CD4-positive, alpha-beta T cell (primary cell): ENCODE data around the gene MYORG. TPM values are rescaled to one million over a fixed set of nuclear protein-coding genes. Genes with fewer than 3 reads are reported as not detected.
A peak's percentile ranks its signal among the peaks of the same experiment; 100 is the strongest.

Experiments
- ATAC-seq: fragments of 200-7000 bp; cut with Tn5 transposase; one replicate; pipeline ENCODE4 v1.10.0; 2022; ENCODE audit warnings: mild to moderate bottlenecking; ENCODE audit not compliant: poor library complexity
- CTCF ChIA-PET: fragments of 350-600 bp; sonication (Branson Sonifier 250); formaldehyde crosslinking; loops from one replicate; lab custom pipeline; 2021; ENCODE audit warnings: antibody characterized with exemption, inconsistent platforms; lab: Charles Lee
- POLR2A ChIA-PET: fragments of 350-600 bp; sonication (Branson Sonifier 250); formaldehyde crosslinking; loops from one replicate; lab custom pipeline; 2021; ENCODE audit warnings: antibody characterized with exemption, inconsistent platforms; lab: Charles Lee
- DNase-seq, 14 experiments: peaks; one replicate each; pipeline ENCODE4 v3.0.0-alpha.2; 2013 to 2020; ENCODE audit warnings: mixed read lengths in 2 of 14
- H3K27ac ChIP-seq, 2 donors: one replicate each; pipeline versions ENCODE4 v1.5.1 to v1.7.0; 2013; ENCODE audit warnings: low read length in 2 of 2, low read depth in 1 of 2, mild to moderate bottlenecking in 1 of 2
- H3K27me3 ChIP-seq, 2 experiments: 1 replicate in 1 of 2; 2 replicates in 1 of 2; pipeline versions ENCODE4 v1.6.1 to v1.7.0; 2013; ENCODE audit warnings: low read length in 2 of 2, control low read depth in 1 of 2, mild to moderate bottlenecking in 1 of 2, moderate library complexity in 1 of 2; ENCODE audit not compliant: insufficient read depth in 2 of 2, control insufficient read depth in 1 of 2
- H3K36me3 ChIP-seq: one replicate; pipeline ENCODE4 v1.6.1; 2013; ENCODE audit warnings: low read length, control low read depth; ENCODE audit not compliant: insufficient read depth
- H3K4me1 ChIP-seq: one replicate; pipeline ENCODE4 v1.6.1; 2013; ENCODE audit warnings: low read length, control low read depth; ENCODE audit not compliant: insufficient read depth
- H3K4me3 ChIP-seq: one replicate; pipeline ENCODE4 v1.5.1; 2013; ENCODE audit warnings: mild to moderate bottlenecking, low read length, moderate library complexity
- H3K9me3 ChIP-seq, 2 experiments: 1 replicate in 1 of 2; 2 replicates in 1 of 2; pipeline versions ENCODE4 v1.6.1 to v1.7.0; 2013; ENCODE audit warnings: low read length in 2 of 2, mild to moderate bottlenecking in 2 of 2, control low read depth in 1 of 2, moderate library complexity in 1 of 2; ENCODE audit not compliant: control insufficient read depth in 1 of 2, insufficient read depth in 1 of 2
- H3K27ac Mint-ChIP-seq: one replicate; pipeline ENCODE4 v1.8.0; 2020; ENCODE audit warnings: mixed read lengths
- H3K27me3 Mint-ChIP-seq: one replicate; pipeline ENCODE4 v1.8.0; 2021; ENCODE audit warnings: mixed read lengths
- H3K36me3 Mint-ChIP-seq: one replicate; pipeline ENCODE4 v1.8.0; 2021; ENCODE audit warnings: low read depth, mixed read lengths
- H3K4me1 Mint-ChIP-seq: one replicate; pipeline ENCODE4 v1.8.0; 2021; ENCODE audit warnings: low read depth, mixed read lengths
- H3K4me3 Mint-ChIP-seq: one replicate; pipeline ENCODE4 v1.8.0; 2020; ENCODE audit warnings: mild to moderate bottlenecking, mixed read lengths
- H3K9me3 Mint-ChIP-seq: one replicate; pipeline ENCODE4 v1.8.0; 2020; ENCODE audit warnings: mixed read lengths
- intact Hi-C, 2 experiments: fragments of 100-400 bp; cut with DNase I in 1 of 2; cut with micrococcal nuclease in 1 of 2; formaldehyde crosslinking; loops; one replicate each; pipeline versions ENCODE4 v1.15.1 to v1.9.0; 2023 to 2025; cut with DNase I, micrococcal nuclease
- total RNA-seq, 174 experiments: library from RNA in 2 of 174; stranded (reverse) in 2 of 174; gene quantifications; one replicate each; pipeline ENCODE4 v1.2.3 and lab custom pipeline; 2021 to 2026
- TF ChIP-seq, protein P1 (sequence below): fragments of 200-600 bp; IDR thresholded peaks from one replicate; pipeline ENCODE4 v1.8.0; 2022; ENCODE audit warnings: antibody characterized with exemption, mild to moderate bottlenecking

Gene MYORG
- total RNA-seq, 2 experiments from 2014 or later: 0.42 to 0.58 TPM

DNA sequence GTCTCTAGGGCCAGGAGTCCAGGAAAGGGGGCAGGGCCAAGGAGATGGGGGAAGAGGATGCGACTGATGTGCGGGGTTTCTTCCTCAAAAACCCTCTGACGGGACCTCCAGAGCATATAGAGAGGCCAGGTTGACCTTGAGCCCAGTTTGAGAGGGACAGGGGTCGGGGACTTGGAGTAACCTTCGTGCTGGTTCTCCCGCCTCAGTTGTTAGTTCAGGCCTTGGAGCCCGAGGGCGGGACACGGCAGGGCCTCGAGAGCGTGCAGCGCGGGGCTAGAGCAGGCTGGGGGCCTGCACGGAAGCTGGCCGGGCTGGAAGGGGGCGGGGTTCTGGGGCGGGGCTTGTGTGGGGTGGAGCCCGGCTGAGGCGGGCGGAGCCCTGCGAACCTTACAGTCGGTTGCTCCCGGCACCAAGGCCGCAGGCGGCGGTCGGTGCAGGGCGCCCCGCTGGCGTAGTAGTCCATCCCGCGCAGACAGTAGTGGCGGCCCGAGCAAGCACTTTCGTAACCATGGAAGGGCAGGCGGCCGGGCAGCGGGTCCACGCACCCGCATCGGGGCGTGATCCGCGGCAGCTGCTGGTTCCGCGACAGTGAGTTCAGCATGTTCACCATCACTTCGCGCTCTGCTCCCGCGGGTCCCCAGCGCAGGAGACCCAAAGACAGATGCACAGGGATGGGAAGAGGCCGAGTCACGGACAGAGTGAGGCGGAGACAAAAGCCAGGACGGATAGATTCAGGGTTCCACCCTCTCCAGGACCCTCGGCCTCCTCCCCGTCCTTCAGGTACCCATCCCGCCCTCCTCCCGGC lies 4.0 kb upstream of the MYORG start:
- Histone ChIP-seq H3K4me1 (peaks cover 44% of the 10 kb centered on the region), H3K9me3 (no peaks in the 10 kb centered on the region), H3K27me3 (no peaks in the 10 kb centered on the region), H3K4me3 (peak overlapping the region; percentile 76), H3K36me3 (no peaks in the 10 kb centered on the region), H3K27ac (no peak overlapping the region)
- Mint-ChIP-seq H3K4me1 (peaks cover 41% of the 10 kb centered on the region), H3K27me3 (no peaks in the 10 kb centered on the region), H3K36me3 (no peaks in the 10 kb centered on the region), H3K4me3 (peak overlapping the region; percentile 78), H3K9me3 (no peaks in the 10 kb centered on the region), H3K27ac (peak overlapping the region; percentile 73)
- ATAC-seq: peak; percentile 43
- TF ChIP-seq, protein P1, sequence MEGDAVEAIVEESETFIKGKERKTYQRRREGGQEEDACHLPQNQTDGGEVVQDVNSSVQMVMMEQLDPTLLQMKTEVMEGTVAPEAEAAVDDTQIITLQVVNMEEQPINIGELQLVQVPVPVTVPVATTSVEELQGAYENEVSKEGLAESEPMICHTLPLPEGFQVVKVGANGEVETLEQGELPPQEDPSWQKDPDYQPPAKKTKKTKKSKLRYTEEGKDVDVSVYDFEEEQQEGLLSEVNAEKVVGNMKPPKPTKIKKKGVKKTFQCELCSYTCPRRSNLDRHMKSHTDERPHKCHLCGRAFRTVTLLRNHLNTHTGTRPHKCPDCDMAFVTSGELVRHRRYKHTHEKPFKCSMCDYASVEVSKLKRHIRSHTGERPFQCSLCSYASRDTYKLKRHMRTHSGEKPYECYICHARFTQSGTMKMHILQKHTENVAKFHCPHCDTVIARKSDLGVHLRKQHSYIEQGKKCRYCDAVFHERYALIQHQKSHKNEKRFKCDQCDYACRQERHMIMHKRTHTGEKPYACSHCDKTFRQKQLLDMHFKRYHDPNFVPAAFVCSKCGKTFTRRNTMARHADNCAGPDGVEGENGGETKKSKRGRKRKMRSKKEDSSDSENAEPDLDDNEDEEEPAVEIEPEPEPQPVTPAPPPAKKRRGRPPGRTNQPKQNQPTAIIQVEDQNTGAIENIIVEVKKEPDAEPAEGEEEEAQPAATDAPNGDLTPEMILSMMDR: no peak
- ChIA-PET POLR2A (interaction anchor here (0.8 to 2.6 kb wide), 8 partner anchors 48 to 266 kb away, joined by 3 to 11 read pairs (median 3); partner anchors contain the start of genes DNAI1, FAM219A, GALT and SIGMAR1), CTCF (interaction anchor here (1.7 to 2.0 kb wide), 2 partner anchors 50 to 76 kb away, joined by 3 to 22 read pairs; partner anchors contain the start of gene NUDT2)
- peak; percentile 68 to 93 (median 74) for DNase-seq
- intact Hi-C loops: loop anchor here in 1 of 2 experiments (5.0 to 10.0 kb wide), 2 partner anchors 604 to 1442 kb away; partner anchors contain the start of gene DNAJB5

DNA sequence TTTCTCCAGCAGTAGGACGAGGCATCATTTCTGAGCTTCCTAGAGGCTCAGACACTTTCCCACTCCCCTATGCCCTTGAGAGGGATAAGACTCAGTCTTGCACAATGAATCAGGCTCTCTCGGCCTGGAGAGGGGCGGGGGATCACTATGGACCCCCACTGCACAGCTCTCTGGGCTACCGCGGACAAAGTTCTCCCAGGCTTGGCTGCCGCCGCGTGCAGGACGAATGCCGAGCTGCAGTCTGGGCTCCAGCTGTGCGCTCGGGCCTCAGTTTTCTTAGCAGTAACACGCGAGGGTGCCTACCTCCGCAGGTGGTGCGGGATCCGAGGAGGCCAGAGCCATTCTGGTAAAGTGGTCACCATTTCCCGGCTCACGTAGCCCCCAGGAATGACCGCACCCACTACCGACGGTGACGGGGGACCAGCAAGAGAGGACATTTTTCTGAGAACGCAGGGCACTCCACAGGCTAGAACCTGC lies 3.4 kb upstream of the MYORG start:
- no peaks in the 10 kb centered on the region for H3K36me3 Mint-ChIP-seq
- no peaks in the 10 kb centered on the region for H3K27me3 Mint-ChIP-seq
- no peaks in the 10 kb centered on the region for H3K9me3 Mint-ChIP-seq
- Histone ChIP-seq H3K27ac (peak overlapping the region in 1 of 2 donors; percentile 42), H3K27me3 (no peaks in the 10 kb centered on the region), H3K9me3 (no peaks in the 10 kb centered on the region), H3K4me3 (peak overlapping the region; percentile 76), H3K36me3 (no peaks in the 10 kb centered on the region), H3K4me1 (peaks cover 48% of the 10 kb centered on the region)
- ATAC-seq (no peak), DNase-seq (peak in 2 of 14 experiments; percentile 34 to 49)
- H3K4me1 Mint-ChIP-seq: peaks cover 47% of the 10 kb centered on the region
- TF ChIP-seq, protein P1: no peak
- peak overlapping the region; percentile 78 for H3K4me3 Mint-ChIP-seq
- CTCF ChIA-PET: interaction anchor here (1.0 to 2.0 kb wide), 5 partner anchors 17 to 266 kb away, joined by 3 to 22 read pairs (median 3); partner anchors contain the start of genes GALT and NUDT2
- peak overlapping the region; percentile 73 for H3K27ac Mint-ChIP-seq
- intact Hi-C loops: loop anchor here in 1 of 2 experiments (5.0 to 10.0 kb wide), 2 partner anchors 605 to 1442 kb away; partner anchors contain the start of gene DNAJB5
- POLR2A ChIA-PET: interaction anchor here (1.0 to 2.6 kb wide), 8 partner anchors 47 to 267 kb away, joined by 3 to 11 read pairs (median 4); partner anchors contain the start of genes DNAI1, FAM219A, GALT and SIGMAR1

DNA sequence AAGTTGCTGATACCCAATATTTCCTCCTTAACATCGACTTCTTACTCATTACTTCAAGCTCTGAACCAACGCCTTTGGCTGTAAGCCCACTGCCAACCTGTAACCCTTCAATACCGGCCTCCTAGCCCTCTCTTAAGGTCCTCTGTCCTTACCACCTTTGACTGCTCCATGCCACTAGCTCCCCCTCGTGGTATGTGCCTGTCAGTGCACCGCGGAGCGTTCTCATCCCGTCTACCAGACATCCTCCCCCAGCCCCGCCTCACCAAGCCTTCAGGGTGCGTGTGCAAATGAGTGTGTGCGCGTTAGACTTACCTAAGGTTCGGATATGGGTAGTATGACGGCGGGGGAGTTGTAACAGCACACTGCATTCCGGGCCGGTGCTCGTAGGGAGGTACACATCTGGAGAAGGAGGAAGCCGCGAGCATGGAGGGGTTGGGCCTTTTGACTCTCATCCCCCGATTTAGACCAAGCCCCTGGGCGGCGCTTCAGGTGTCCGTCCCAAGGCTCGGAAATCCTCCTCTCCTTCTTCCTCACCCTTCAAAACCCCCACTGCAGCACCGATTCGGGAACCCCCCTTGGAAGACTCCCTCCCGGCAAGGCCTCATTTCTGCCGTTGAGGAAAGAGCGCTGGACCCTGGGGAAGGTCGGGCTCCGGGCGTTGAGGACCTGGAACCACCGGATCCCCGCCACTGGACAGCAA lies 2.8 kb upstream of the MYORG start:
- Mint-ChIP-seq H3K4me3 (peak overlapping the region; percentile 78), H3K4me1 (peaks cover 47% of the 10 kb centered on the region), H3K9me3 (no peaks in the 10 kb centered on the region), H3K36me3 (no peaks in the 10 kb centered on the region), H3K27ac (peak overlapping the region; percentile 73), H3K27me3 (no peaks in the 10 kb centered on the region)
- TF ChIP-seq, protein P1: peak; percentile 98
- peak; percentile 54 for ATAC-seq
- intact Hi-C loops: loop anchor here (1.0 to 10.0 kb wide), 14 partner anchors 47 to 1773 kb away; partner anchors contain the start of genes DCAF12 (in 2 of the 2), UBAP1 (in 2 of the 2), B4GALT1 (in 1 of the 2) and DNAJB5 (in 1 of the 2)
- no peaks in the 10 kb centered on the region for H3K27me3 ChIP-seq
- H3K27ac ChIP-seq: peak overlapping the region in 1 of 2 donors; percentile 42
- DNase-seq: peak; percentile 86 to 96 (median 90)
- no peaks in the 10 kb centered on the region for H3K9me3 ChIP-seq
- ChIA-PET CTCF (interaction anchor here (0.5 to 2.0 kb wide), 15 partner anchors 9 to 331 kb away, joined by 3 to 22 read pairs (median 3); partner anchors contain the start of genes GALT, NUDT2, UBAP1 and UBAP2), POLR2A (interaction anchor here (0.7 to 2.6 kb wide), 10 partner anchors 9 to 906 kb away, joined by 3 to 11 read pairs (median 4); partner anchors contain the start of genes DNAI1, ENHO, FAM219A and NOL6)
- peaks cover 48% of the 10 kb centered on the region for H3K4me1 ChIP-seq
- no peaks in the 10 kb centered on the region for H3K36me3 ChIP-seq
- H3K4me3 ChIP-seq: peak overlapping the region; percentile 76
